Measurements from ENCODE around the gene BCAP31. TPM values are rescaled to one million over a fixed set of nuclear protein-coding genes. Genes with fewer than 3 reads are reported as not detected.
A peak's percentile ranks its signal among the peaks of the same experiment; 100 is the strongest.

The BCAP31 gene
- polyA plus RNA-seq (2014; cell fraction: cytosol; rRNA removed) = 136 and 164 TPM in 2 replicates
- 43.7 and 77.0 TPM in 2 replicates for polyA plus RNA-seq (2014; cell fraction: nucleus; rRNA removed)

- DNase-seq (ENCODE audit: low spot score) = peak; percentile 85
Measured at GRCh38 chrX:153724252-153725038, at the start of gene BCAP31, which contains the start of gene ABCD1. TSS of gene BCAP31 (minus strand) at chrX:153724387. CDS start at chrX:153723244, 1,143 bp downstream. TSS of gene ABCD1 (plus strand) at chrX:153724856. CDS start at chrX:153725267, 411 bp downstream.

DNA sequence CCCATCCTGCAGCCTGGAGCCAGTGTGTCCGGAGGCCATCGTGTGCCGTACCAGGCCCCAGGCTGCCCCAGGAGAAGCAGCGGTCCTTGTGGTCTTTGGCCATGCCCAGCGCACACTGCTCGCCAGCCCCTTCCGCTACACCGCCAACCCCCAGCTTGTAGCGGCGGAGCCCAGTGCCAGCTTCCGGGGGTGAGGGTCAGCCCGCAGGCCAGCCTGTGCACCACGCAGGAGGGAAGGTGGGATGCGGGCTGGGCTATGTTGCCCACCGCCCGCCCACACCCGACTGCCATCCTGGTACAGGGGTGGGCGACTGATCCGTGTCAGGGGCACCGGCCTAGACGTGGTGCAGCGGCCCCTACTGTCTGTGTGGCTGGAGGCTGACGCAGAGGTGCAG is 49.0 kb upstream of the BCAP31 start:
- no peak for DNase-seq (ENCODE audit: low spot score)

GRCh38 chrX:153772316-153773217 is 48.4 kb upstream of the BCAP31 start:
- no peak for DNase-seq (ENCODE audit: low spot score)

DNA sequence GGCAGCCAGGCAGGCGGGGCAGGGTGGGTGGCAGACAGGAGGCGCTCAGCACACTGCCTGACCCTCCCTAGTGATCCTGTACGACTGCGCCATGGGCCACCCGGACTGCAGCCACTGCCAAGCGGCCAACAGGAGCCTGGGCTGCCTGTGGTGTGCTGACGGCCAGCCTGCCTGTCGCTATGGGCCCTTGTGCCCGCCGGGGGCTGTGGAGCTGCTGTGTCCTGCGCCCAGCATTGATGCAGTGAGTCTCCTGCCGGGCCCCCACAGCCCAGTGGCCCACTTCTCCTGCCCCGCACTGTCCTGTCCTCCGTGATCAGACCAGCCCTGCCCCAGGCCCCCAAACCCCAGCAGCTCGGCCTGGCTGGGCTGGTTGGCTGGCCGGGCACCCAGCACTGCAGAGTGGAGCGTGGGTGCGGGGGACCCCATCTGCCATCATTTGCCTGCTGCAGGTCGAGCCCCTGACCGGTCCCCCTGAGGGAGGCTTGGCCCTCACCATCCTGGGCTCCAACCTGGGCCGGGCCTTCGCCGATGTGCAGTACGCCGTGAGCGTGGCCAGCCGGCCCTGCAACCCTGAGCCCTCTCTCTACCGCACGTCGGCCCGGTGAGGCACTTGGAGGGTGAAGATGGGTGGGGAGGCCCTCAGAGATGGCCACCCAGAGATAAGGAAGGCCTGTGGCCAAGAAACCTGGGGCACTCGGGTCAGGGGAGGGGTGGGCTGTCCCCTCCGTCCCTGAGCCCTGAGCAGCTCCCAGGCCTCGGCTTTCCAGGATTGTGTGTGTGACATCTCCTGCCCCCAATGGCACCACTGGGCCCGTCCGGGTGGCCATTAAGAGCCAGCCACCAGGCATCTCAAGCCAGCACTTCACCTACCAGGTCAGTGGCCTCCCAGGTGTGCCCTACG is 47.5 kb upstream of the BCAP31 start:
- no peak for DNase-seq (ENCODE audit: low spot score)

DNA sequence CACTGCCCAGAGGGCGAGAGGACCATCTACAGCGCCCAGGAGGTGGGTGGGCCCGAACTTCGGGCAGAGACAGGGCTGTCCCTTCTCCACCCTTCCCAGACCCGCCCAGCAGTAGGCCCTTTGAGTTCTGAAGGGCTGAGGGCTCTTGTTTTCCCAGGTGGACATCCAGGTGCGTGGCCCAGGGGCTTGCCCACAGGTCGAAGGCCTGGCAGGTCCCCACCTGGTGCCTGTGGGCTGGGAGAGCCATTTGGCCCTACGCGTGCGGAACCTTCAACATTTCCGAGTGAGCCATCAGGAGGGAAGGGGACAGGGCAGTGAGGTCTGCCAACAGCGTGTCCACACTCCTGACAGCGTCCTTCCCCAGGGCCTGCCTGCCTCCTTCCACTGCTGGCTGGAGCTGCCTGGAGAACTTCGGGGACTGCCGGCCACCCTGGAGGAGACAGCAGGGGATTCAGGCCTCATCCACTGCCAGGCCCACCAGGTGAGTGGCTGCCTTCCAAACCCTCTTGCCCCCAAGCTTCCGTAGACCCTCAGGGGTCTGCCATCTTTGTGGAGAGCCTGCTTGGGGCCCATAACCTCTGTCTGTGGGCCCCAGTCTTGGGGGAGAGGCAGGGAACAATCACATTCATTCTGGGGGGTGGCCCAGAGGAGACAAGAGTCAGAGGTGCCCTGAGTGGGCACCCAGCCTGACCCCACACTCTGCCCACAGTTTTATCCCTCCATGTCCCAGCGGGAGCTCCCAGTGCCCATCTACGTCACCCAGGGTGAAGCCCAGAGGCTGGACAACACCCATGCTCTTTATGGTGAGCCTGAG is 46.6 kb upstream of the BCAP31 start:
- DNase-seq (ENCODE audit: low spot score) = no peak

DNA sequence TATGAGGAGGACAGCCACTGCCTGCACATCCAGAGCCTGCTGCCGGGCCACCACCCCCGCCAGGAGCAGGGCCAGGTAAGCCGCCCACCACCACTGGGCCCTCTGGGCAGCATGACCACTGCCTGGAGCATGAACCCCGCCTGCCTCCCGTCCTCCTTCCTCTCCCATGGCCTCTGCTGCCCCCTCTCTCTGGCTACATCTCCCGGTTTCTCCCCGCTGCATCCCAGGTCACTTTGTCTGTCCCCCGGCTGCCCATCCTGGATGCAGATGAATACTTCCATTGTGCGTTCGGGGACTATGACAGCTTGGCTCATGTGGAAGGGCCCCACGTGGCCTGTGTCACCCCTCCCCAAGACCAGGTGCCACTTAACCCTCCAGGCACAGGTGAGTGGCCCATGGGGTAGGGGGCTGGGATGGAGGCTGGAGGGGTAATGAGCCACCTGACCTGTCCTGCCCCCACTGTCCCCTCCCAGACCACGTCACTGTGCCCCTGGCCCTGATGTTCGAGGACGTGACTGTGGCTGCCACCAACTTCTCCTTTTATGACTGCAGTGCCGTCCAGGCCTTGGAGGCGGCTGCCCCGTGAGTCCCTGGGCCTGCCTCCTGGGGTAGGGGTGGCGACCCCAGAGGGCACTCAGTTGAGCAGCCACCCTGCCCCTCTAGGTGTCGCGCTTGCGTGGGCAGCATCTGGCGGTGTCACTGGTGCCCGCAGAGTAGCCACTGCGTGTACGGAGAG is 45.8 kb upstream of the BCAP31 start:
- no peak for DNase-seq (ENCODE audit: low spot score)

GRCh38 chrX:153769158-153769864 is 45.1 kb upstream of the BCAP31 start:
- DNase-seq (ENCODE audit: low spot score) = no peak

- no peak for DNase-seq (ENCODE audit: low spot score)
Measured at GRCh38 chrX:153768311-153769157, 44.3 kb upstream of the BCAP31 start.

DNA sequence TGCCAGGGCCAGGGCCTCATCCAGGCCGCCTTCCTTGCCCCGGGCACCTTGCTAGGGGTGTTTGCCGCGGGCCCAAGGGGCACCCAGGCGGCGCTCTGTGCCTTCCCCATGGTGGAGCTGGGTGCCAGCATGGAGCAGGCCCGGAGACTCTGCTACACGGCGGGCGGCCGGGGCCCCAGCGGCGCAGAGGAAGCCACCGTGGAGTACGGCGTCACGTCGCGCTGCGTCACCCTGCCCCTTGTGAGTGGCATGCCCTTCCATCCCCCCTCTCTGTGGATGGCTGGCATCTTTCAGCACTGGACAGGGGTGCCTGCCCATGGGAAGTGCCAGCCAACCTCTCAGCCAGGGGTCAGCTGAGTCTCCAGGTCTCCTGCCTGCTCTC is 43.5 kb upstream of the BCAP31 start:
- no peak for DNase-seq (ENCODE audit: low spot score)

DNA sequence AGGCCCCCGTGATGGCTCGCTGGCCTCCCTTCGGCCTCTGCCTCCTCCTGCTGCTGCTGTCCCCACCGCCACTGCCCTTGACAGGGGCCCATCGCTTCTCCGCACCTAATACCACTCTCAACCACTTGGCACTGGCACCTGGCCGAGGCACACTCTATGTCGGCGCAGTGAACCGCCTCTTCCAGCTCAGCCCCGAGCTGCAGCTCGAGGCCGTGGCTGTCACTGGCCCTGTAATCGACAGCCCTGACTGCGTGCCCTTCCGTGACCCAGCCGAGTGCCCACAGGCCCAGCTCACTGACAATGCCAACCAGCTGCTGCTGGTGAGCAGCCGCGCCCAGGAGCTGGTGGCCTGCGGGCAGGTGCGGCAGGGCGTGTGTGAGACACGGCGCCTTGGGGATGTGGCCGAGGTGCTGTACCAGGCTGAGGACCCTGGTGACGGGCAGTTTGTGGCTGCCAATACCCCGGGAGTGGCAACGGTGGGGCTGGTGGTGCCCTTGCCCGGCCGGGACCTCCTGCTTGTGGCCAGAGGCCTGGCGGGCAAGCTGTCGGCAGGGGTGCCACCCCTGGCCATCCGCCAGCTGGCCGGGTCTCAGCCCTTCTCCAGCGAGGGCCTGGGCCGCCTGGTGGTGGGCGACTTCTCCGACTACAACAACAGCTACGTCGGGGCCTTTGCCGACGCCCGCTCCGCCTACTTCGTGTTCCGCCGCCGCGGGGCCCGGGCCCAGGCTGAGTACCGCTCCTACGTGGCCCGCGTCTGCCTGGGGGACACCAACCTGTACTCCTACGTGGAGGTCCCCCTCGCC is 42.9 kb upstream of the BCAP31 start:
- no peak for DNase-seq (ENCODE audit: low spot score)

DNA sequence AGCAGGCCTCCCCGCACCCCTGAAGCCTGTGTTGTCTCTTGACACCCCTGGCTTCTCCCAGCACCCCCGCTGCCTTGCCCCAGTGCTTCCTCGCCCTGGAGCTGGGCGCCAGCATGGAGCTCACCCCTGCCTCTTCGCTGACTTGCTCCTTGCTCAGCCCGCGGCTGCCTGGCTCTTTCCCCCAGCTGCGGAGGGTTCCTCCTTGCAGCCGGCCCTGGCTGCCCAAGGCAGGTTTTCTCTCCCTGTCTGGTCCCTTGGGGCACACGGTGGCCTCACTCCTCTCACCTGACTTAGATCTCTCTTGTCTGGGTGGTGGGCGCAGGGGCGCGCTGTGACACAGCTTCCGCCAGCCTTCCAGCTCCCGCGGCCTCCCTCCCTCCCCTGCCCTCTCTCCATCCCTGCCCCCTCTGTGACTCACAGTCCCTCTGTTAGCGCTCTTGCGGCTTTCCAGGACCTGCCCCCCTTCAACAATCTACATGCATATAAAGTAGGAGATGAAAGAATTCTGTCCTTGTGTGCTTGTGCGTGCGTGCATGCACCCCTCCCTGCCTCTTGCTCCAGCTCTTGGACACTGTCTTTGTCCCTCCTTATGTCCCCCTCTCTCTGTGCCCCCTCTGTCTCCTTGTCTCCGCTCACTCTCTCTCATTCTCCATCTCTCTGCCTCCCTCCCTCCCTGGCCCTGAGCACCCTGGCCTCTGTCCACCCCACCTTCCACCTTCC is 42.1 kb upstream of the BCAP31 start:
- no peak for DNase-seq (ENCODE audit: low spot score)

- DNase-seq (ENCODE audit: low spot score) = peak; percentile 51
Measured at GRCh38 chrX:153765138-153766079, 41.2 kb upstream of the BCAP31 start.

- no peak for DNase-seq (ENCODE audit: low spot score)
Measured at GRCh38 chrX:153764786-153765137, 40.6 kb upstream of the BCAP31 start.

DNA sequence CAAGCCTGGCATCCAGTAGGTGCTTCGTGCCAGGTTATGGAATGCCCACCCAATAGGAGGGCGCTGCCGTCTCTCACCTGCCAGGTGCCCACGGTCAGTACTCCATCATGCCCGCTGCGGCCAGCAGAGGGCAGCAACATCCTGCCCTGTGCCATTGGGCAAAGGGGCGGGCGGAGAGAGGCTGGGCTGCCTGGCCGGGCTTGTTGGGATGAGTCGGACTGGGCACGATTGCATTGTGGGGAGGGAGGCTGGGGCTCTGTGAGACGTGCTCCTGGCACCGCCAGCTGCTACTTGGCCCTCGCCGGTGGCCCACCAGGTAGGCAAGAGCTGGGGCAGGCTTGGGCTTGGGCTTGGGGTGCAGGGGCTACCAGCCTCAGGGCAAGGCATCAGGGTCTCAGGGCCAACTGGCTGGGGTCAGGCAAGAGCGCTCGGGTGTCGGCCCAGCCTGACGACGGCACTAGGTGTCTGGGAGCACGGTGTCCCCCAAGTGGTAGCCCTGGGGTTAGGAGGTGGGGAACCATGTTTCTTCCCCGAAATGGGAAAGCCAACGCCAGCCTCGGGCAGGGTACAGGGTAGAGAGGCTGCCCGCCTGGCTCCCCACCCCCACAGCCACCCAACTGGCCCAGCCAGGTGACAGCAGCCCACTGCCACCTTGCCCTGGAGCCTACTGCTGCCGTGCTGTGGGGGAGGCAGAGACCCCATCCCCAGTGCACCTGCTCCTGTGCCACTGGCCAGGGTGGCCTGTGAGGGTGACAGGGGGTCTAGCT is 40.0 kb upstream of the BCAP31 start, which contains the start of gene PLXNB3:
Gene PLXNB3 (plus strand): TSS at position 261 of the 767 bp plus-strand sequence. CDS start 1,287 bp downstream, outside the sequence.
- peak; percentile 61 for DNase-seq (ENCODE audit: low spot score)
